NT2/D1 (cell line): Measurements from ENCODE around the gene SND1.

ENCODE experiments used
- YY1 ChIP-seq: IDR thresholded peaks from 2 replicates; pipeline ENCODE4 v1.6.1; 2011; ENCODE audit not compliant: insufficient read length, insufficient read depth
- ZNF274 ChIP-seq: IDR thresholded peaks from 2 replicates; pipeline ENCODE4 v1.6.1; 2011; ENCODE audit warnings: mild to moderate bottlenecking, low read depth, low read length

- TF ChIP-seq ZNF274 (no peak), YY1 (no peak)
Observed at GRCh38 chr7:128042012-128042411, 390.0 kb downstream of the SND1 start.
